Measurements from ENCODE around the gene TRIP10.

DNA sequence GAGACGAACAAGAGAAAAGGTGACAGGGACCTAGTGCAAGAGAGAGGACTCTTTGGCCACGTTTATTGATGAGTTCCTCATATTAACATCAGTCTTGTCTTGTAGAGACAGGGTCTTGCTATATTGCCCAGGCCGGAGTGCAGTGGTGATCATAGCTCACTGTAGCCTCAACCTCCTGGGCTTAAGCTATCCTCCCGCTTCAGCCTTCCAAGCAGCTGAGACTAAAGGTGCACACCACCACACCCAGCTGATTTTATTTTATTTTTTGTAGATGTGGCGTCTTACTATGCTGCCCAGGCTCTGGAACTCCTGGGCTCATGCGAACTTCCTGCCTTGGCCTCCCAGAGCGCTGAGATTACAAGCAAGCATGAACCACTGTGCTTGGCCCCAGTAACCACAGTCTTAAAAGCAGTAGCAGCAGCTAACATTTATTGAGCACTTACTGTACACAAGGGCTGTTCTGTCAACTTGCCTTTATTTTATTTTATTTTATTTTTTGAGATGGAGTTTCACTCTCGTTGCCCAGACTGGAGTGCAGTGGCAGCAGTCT lies 28.8 kb downstream of the TRIP10 start:
- TF ChIP-seq EZH2 (IDR thresholded peaks at IDR 0.05; ENCODE audit: borderline replicate concordance, insufficient read depth, low read length, poor library complexity, severe bottlenecking): no peak
- TF ChIP-seq RAD21 (conservative IDR thresholded peaks at IDR 0.05): no peak
- TF ChIP-seq CTCF (IDR thresholded peaks at IDR 0.05; ENCODE audit: poor library complexity, severe bottlenecking): no peak
- TF ChIP-seq POLR2AphosphoS5 (IDR thresholded peaks at IDR 0.05): no peak
- TF ChIP-seq REST (IDR thresholded peaks at IDR 0.05; ENCODE audit: borderline replicate concordance): no peak
- TF ChIP-seq SMC3 (conservative IDR thresholded peaks at IDR 0.05; ENCODE audit: poor library complexity): no peak
- no peak for TF ChIP-seq EP300 (conservative IDR thresholded peaks at IDR 0.05; ENCODE audit: poor library complexity, severe bottlenecking)
